GM04504 (cell line): ENCODE results near the gene CST5.
"Not testable (repeated sequence)": the region's sequence is repeated elsewhere in the genome, so short reads cannot be mapped to it uniquely, and the experiment has no call there.

Source experiments
- DNase-seq: peaks from one replicate; pipeline ENCODE4 v3.0.0-alpha.2; 2012; ENCODE audit warnings: low read depth

Gene CST5

GRCh38 chr20:23841693-23842092 is 37.9 kb downstream of the CST5 start:
- DNase-seq = no peak

- DNase-seq = no peak
Observed at GRCh38 chr20:23835716-23836115, 43.8 kb downstream of the CST5 start.

- no peak for DNase-seq
Observed at GRCh38 chr20:23832775-23833513, 46.6 kb downstream of the CST5 start.

- DNase-seq = not testable (repeated sequence)
Observed at GRCh38 chr20:23831961-23832360, 47.6 kb downstream of the CST5 start.

- no peak for DNase-seq
Observed at GRCh38 chr20:23826541-23827021, 53.0 kb downstream of the CST5 start, which contains the start of gene CST2. CST2 (minus strand) TSS chr20:23826729; CDS start chr20:23826660, 69 bp downstream.
